Measurements from ENCODE around the gene BBS9. TPM values are rescaled to one million over a fixed set of nuclear protein-coding genes. Genes with fewer than 3 reads are reported as not detected.

Gene BBS9
- total and polyA plus RNA-seq, 3 donors from 2014 or later, result 39.3 to 55.7 (median 53.3) TPM

GRCh38 chr7:33643530-33643929, 514.2 kb downstream of the BBS9 start:
- DNase-seq, result no peak
- WGBS, 2 donors, result 44 to 79% methylated on average over 2 of the region's 2 CpGs
- Histone ChIP-seq H3K27ac (no peak overlapping the region), H3K9me3 (no peaks in the 10 kb centered on the region), H3K4me1 (no peaks in the 10 kb centered on the region), H3K36me3 (ENCODE audit: low read depth, missing control alignments) (no peaks in the 10 kb centered on the region), H3K4me3 (no peak overlapping the region), H3K27me3 (no peaks in the 10 kb centered on the region)
- TF ChIP-seq POLR2A (IDR thresholded peaks at IDR 0.05) (no peak), CTCF (IDR thresholded peaks at IDR 0.05) (no peak)
- intact Hi-C loops (cut with DNase I; ENCODE audit: low total_unique reads), result no loop called here

- Histone ChIP-seq H3K4me3 (no peak overlapping the region), H3K27ac (no peak overlapping the region), H3K27me3 (no peaks in the 10 kb centered on the region), H3K4me1 (no peaks in the 10 kb centered on the region), H3K36me3 (ENCODE audit: low read depth, missing control alignments) (no peaks in the 10 kb centered on the region), H3K9me3 (no peaks in the 10 kb centered on the region)
- no peak for TF ChIP-seq POLR2A (IDR thresholded peaks at IDR 0.05)
- no peak for DNase-seq
- intact Hi-C loops (cut with DNase I; ENCODE audit: low total_unique reads), result no loop called here
These were observed 515.1 kb downstream of the BBS9 start for GRCh38 chr7:33644489-33644888.

GRCh38 chr7:33645104-33645503, 515.7 kb downstream of the BBS9 start:
- Histone ChIP-seq H3K9me3 (no peaks in the 10 kb centered on the region), H3K36me3 (ENCODE audit: low read depth, missing control alignments) (no peaks in the 10 kb centered on the region), H3K27ac (no peak overlapping the region), H3K4me3 (no peak overlapping the region), H3K27me3 (no peaks in the 10 kb centered on the region), H3K4me1 (no peaks in the 10 kb centered on the region)
- DNase-seq, result no peak
- 88 to 95% methylated on average over 2 of the region's 2 CpGs for WGBS, 2 donors
- TF ChIP-seq CTCF (IDR thresholded peaks at IDR 0.05) (no peak), POLR2A (IDR thresholded peaks at IDR 0.05) (no peak)
- intact Hi-C loops (cut with DNase I; ENCODE audit: low total_unique reads), result no loop called here

GRCh38 chr7:33646166-33646565, 516.8 kb downstream of the BBS9 start:
- intact Hi-C loops (cut with DNase I; ENCODE audit: low total_unique reads), result no loop called here
- no peaks in the 10 kb centered on the region for H3K27me3 ChIP-seq
- no peak overlapping the region for H3K4me3 ChIP-seq
- H3K9me3 ChIP-seq, result no peaks in the 10 kb centered on the region
- DNase-seq, result no peak
- no peak overlapping the region for H3K27ac ChIP-seq
- WGBS, 2 donors, result 96 to 98% methylated on average over 3 of the region's 3 CpGs
- TF ChIP-seq CTCF (IDR thresholded peaks at IDR 0.05), result no peak
- no peak for TF ChIP-seq POLR2A (IDR thresholded peaks at IDR 0.05)
- no peaks in the 10 kb centered on the region for H3K36me3 ChIP-seq (ENCODE audit: low read depth, missing control alignments)
- no peaks in the 10 kb centered on the region for H3K4me1 ChIP-seq

- H3K36me3 ChIP-seq (ENCODE audit: low read depth, missing control alignments), result no peaks in the 10 kb centered on the region
- H3K4me1 ChIP-seq, result no peaks in the 10 kb centered on the region
- DNase-seq, result no peak
- H3K27me3 ChIP-seq, result no peaks in the 10 kb centered on the region
- H3K27ac ChIP-seq, result no peak overlapping the region
- intact Hi-C loops (cut with DNase I; ENCODE audit: low total_unique reads), result no loop called here
- H3K4me3 ChIP-seq, result no peak overlapping the region
- H3K9me3 ChIP-seq, result no peaks in the 10 kb centered on the region
- WGBS, 2 donors, result 87 to 92% methylated on average over 4 of the region's 4 CpGs
- TF ChIP-seq CTCF (IDR thresholded peaks at IDR 0.05) (no peak), POLR2A (IDR thresholded peaks at IDR 0.05) (no peak)
These were observed 517.6 kb downstream of the BBS9 start for GRCh38 chr7:33646891-33647391.

All from testis (tissue), 3 donors.